ENCODE results near the gene TANK. TPM values are rescaled to one million over a fixed set of nuclear protein-coding genes. Genes with fewer than 3 reads are reported as not detected.
A peak's percentile ranks its signal among the peaks of the same experiment; 100 is the strongest.

TANK gene
- 100 to 1,000 TPM in 2 of 5 experiments, 10 to 100 TPM in 3; 57.4 to 142 (median 62.4) TPM for total RNA-seq
- 10 to 100 TPM; 45.5 to 50.3 TPM for polyA plus RNA-seq
- 44.3 reads per million, percentile 68 among the genes with 10 or more reads in this experiment for total RNA-seq

- H3K36me3 ChIP-seq (ENCODE audit: control insufficient read depth in 2 of 3, insufficient read depth in 3 of 3, low read length in 3 of 3) = peaks cover 0 to 12% (median 0%) of the 10 kb centered on the region in 3 experiments
- H3K27me3 Mint-ChIP-seq = no peaks in the 10 kb centered on the region
- peaks cover 0 to 53% (median 7%) of the 10 kb centered on the region in 5 donors for H3K36me3 Mint-ChIP-seq
- intact Hi-C loops (cut with micrococcal nuclease) = loop anchor here (1.0 to 10.0 kb wide), 18 partner anchors 14 to 1874 kb away; partner anchors contain the start of genes PSMD14 (in 2 of the 2), GCA (in 1 of the 2), LY75 (in 1 of the 2) and MARCHF7 (in 1 of the 2)
- DNase-seq (peak; percentile 72 to 90 (median 88)), ATAC-seq (peak; percentile 96)
- peaks cover 19 to 39% of the 10 kb centered on the region in 2 donors for H3K4me1 ChIP-seq (ENCODE audit: control insufficient read depth in 2 of 2, insufficient read depth in 2 of 2, low read length in 2 of 2)
- no peaks in the 10 kb centered on the region for H3K9me3 Mint-ChIP-seq
- H3K4me3 ChIP-seq (ENCODE audit: low read length) = peak within 1 kb of the TSS; percentile 75
- H3K4me1 Mint-ChIP-seq = peaks cover 21 to 64% (median 60%) of the 10 kb centered on the region in 7 donors
- H3K27ac ChIP-seq (ENCODE audit: low read depth, low read length) = peak within 1 kb of the TSS; percentile 84
- no peaks in the 10 kb centered on the region for H3K27me3 ChIP-seq (ENCODE audit: control insufficient read depth in 2 of 2, insufficient read depth in 2 of 2, low read length in 2 of 2)
- no peaks in the 10 kb centered on the region for H3K9me3 ChIP-seq (ENCODE audit: control insufficient read depth in 2 of 3, low read length in 3 of 3)
- ChIA-PET POLR2A (interaction anchor here (0.5 to 2.7 kb wide), 5 partner anchors 9 to 921 kb away, joined by 3 to 12 read pairs (median 4); no protein-coding TSS in a partner anchor), CTCF (interaction anchor here (0.8 kb wide), 1 partner anchor 97 kb away, joined by 3 read pairs; no protein-coding TSS in a partner anchor)
- H3K4me3 Mint-ChIP-seq = peak within 1 kb of the TSS; percentile 95 to 100 (median 98)
- peak within 1 kb of the TSS; percentile 95 to 99 (median 98) for H3K27ac Mint-ChIP-seq
Observed at GRCh38 chr2:161160226-161161073, at the start of gene TANK. TSS of gene TANK (plus strand) at chr2:161160428. CDS start at chr2:161179663, 19,235 bp downstream.

- Mint-ChIP-seq H3K9me3 (peaks cover 0 to 2% (median 0%) of the 10 kb centered on the region in 11 donors), H3K36me3 (peaks cover 0 to 6% (median 0%) of the 10 kb centered on the region in 5 donors), H3K4me1 (peaks cover 0 to 1% (median 0%) of the 10 kb centered on the region in 7 donors), H3K27ac (no peak overlapping the region), H3K4me3 (no peak overlapping the region), H3K27me3 (peaks cover 0 to 16% (median 0%) of the 10 kb centered on the region in 5 donors)
- Histone ChIP-seq H3K4me3 (ENCODE audit: low read length) (no peak overlapping the region), H3K4me1 (ENCODE audit: control insufficient read depth in 2 of 2, insufficient read depth in 2 of 2, low read length in 2 of 2) (no peaks in the 10 kb centered on the region), H3K36me3 (ENCODE audit: control insufficient read depth in 2 of 3, insufficient read depth in 3 of 3, low read length in 3 of 3) (no peaks in the 10 kb centered on the region), H3K27me3 (ENCODE audit: control insufficient read depth in 2 of 2, insufficient read depth in 2 of 2, low read length in 2 of 2) (peaks cover 0 to under 1% of the 10 kb centered on the region in 2 donors), H3K27ac (ENCODE audit: low read depth, low read length) (no peak overlapping the region), H3K9me3 (ENCODE audit: control insufficient read depth in 2 of 3, low read length in 3 of 3) (no peaks in the 10 kb centered on the region)
- ChIA-PET CTCF (no interaction called here), POLR2A (no interaction called here)
- intact Hi-C loops (cut with micrococcal nuclease) = no loop called here
- DNase-seq (no peak), ATAC-seq (no peak)
Observed at GRCh38 chr2:161111531-161111930, 48.7 kb upstream of the TANK start.

GRCh38 chr2:161112908-161113307 lies 47.3 kb upstream of the TANK start:
- DNase-seq (no peak), ATAC-seq (no peak)
- intact Hi-C loops (cut with micrococcal nuclease) = no loop called here
- CTCF ChIA-PET = no interaction called here
- peaks cover 0 to 21% (median 0%) of the 10 kb centered on the region in 5 donors for H3K27me3 Mint-ChIP-seq
- H3K4me1 Mint-ChIP-seq = peaks cover 0 to 2% (median 0%) of the 10 kb centered on the region in 7 donors
- Histone ChIP-seq H3K9me3 (ENCODE audit: control insufficient read depth in 2 of 3, low read length in 3 of 3) (no peaks in the 10 kb centered on the region), H3K36me3 (ENCODE audit: control insufficient read depth in 2 of 3, insufficient read depth in 3 of 3, low read length in 3 of 3) (no peaks in the 10 kb centered on the region), H3K4me3 (ENCODE audit: low read length) (no peak overlapping the region), H3K27me3 (ENCODE audit: control insufficient read depth in 2 of 2, insufficient read depth in 2 of 2, low read length in 2 of 2) (peaks cover 0 to 2% of the 10 kb centered on the region in 2 donors), H3K4me1 (ENCODE audit: control insufficient read depth in 2 of 2, insufficient read depth in 2 of 2, low read length in 2 of 2) (no peaks in the 10 kb centered on the region), H3K27ac (ENCODE audit: low read depth, low read length) (no peak overlapping the region)
- H3K27ac Mint-ChIP-seq = no peak overlapping the region
- no peak overlapping the region for H3K4me3 Mint-ChIP-seq
- peaks cover 0 to 2% (median 0%) of the 10 kb centered on the region in 11 donors for H3K9me3 Mint-ChIP-seq
- peaks cover 0 to 9% (median 0%) of the 10 kb centered on the region in 5 donors for H3K36me3 Mint-ChIP-seq
- POLR2A ChIA-PET = interaction anchor here (0.6 kb wide), 1 partner anchor 10 kb away, joined by 3 read pairs; no protein-coding TSS in a partner anchor

GRCh38 chr2:161113693-161114575 lies 46.3 kb upstream of the TANK start:
- Mint-ChIP-seq H3K4me3 (no peak overlapping the region), H3K27ac (no peak overlapping the region), H3K36me3 (peaks cover 0 to 9% (median 0%) of the 10 kb centered on the region in 5 donors), H3K27me3 (peaks cover 0 to 25% (median 0%) of the 10 kb centered on the region in 5 donors), H3K9me3 (peaks cover 0 to 2% (median 0%) of the 10 kb centered on the region in 11 donors), H3K4me1 (peaks cover 0 to 2% (median 0%) of the 10 kb centered on the region in 7 donors)
- no peaks in the 10 kb centered on the region for H3K36me3 ChIP-seq (ENCODE audit: control insufficient read depth in 2 of 3, insufficient read depth in 3 of 3, low read length in 3 of 3)
- peaks cover 0 to 2% of the 10 kb centered on the region in 2 donors for H3K27me3 ChIP-seq (ENCODE audit: control insufficient read depth in 2 of 2, insufficient read depth in 2 of 2, low read length in 2 of 2)
- intact Hi-C loops (cut with micrococcal nuclease) = no loop called here
- POLR2A ChIA-PET = no interaction called here
- H3K4me3 ChIP-seq (ENCODE audit: low read length) = no peak overlapping the region
- H3K9me3 ChIP-seq (ENCODE audit: control insufficient read depth in 2 of 3, low read length in 3 of 3) = no peaks in the 10 kb centered on the region
- no peaks in the 10 kb centered on the region for H3K4me1 ChIP-seq (ENCODE audit: control insufficient read depth in 2 of 2, insufficient read depth in 2 of 2, low read length in 2 of 2)
- DNase-seq (no peak), ATAC-seq (no peak)
- no peak overlapping the region for H3K27ac ChIP-seq (ENCODE audit: low read depth, low read length)
- CTCF ChIA-PET = no interaction called here

GRCh38 chr2:161115205-161115604 lies 45.0 kb upstream of the TANK start:
- intact Hi-C loops (cut with micrococcal nuclease) = no loop called here
- CTCF ChIA-PET = interaction anchor here (0.5 kb wide), 1 partner anchor 31 kb away, joined by 3 read pairs; no protein-coding TSS in a partner anchor
- no peak for DNase-seq
- POLR2A ChIA-PET = no interaction called here
- ATAC-seq = no peak
- peaks cover 0 to 2% of the 10 kb centered on the region in 2 donors for H3K27me3 ChIP-seq (ENCODE audit: control insufficient read depth in 2 of 2, insufficient read depth in 2 of 2, low read length in 2 of 2)
- Mint-ChIP-seq H3K9me3 (peaks cover 0 to 2% (median 0%) of the 10 kb centered on the region in 11 donors), H3K4me3 (no peak overlapping the region), H3K4me1 (peaks cover 0 to 2% (median 0%) of the 10 kb centered on the region in 7 donors), H3K27me3 (peaks cover 0 to 26% (median 0%) of the 10 kb centered on the region in 5 donors), H3K27ac (no peak overlapping the region), H3K36me3 (peaks cover 0 to 11% (median 0%) of the 10 kb centered on the region in 5 donors)
- no peak overlapping the region for H3K27ac ChIP-seq (ENCODE audit: low read depth, low read length)
- H3K9me3 ChIP-seq (ENCODE audit: control insufficient read depth in 2 of 3, low read length in 3 of 3) = no peaks in the 10 kb centered on the region
- H3K4me1 ChIP-seq (ENCODE audit: control insufficient read depth in 2 of 2, insufficient read depth in 2 of 2, low read length in 2 of 2) = no peaks in the 10 kb centered on the region
- no peak overlapping the region for H3K4me3 ChIP-seq (ENCODE audit: low read length)
- H3K36me3 ChIP-seq (ENCODE audit: control insufficient read depth in 2 of 3, insufficient read depth in 3 of 3, low read length in 3 of 3) = no peaks in the 10 kb centered on the region
